Mesodermal cell (in vitro differentiated cells): Measurements from ENCODE around the gene PMFBP1. TPM values are rescaled to one million over a fixed set of nuclear protein-coding genes. Genes with fewer than 3 reads are reported as not detected.

ENCODE experiments used
- H3K27ac ChIP-seq: 2 replicates; pipeline ENCODE4 v1.7.0; 2013; ENCODE audit warnings: mild to moderate bottlenecking, low read depth, low read length, moderate library complexity; ENCODE audit not compliant: severe bottlenecking
- H3K36me3 ChIP-seq: 2 replicates; pipeline ENCODE4 v1.7.1; 2013; ENCODE audit warnings: mild to moderate bottlenecking, low read length, moderate library complexity; ENCODE audit not compliant: control insufficient read depth, insufficient read depth
- H3K4me1 ChIP-seq: one replicate; pipeline ENCODE4 v1.7.1; 2013; ENCODE audit warnings: mild to moderate bottlenecking, low read length; ENCODE audit not compliant: insufficient read depth, control insufficient read depth, poor library complexity, severe bottlenecking
- H3K4me3 ChIP-seq: 2 replicates; pipeline ENCODE4 v1.7.0; 2013; ENCODE audit warnings: low read length, control low read depth, mild to moderate bottlenecking; ENCODE audit not compliant: insufficient read depth, poor library complexity, severe bottlenecking; ENCODE audit errors: extremely low read depth
- H3K9me3 ChIP-seq: 2 replicates; pipeline ENCODE4 v1.7.1; 2013; ENCODE audit warnings: mild to moderate bottlenecking, low read length, moderate library complexity; ENCODE audit not compliant: control insufficient read depth
- WGBS, 2 experiments: methylation state at CpG; one replicate each; pipeline ENCODE4 v1.1.5; 2013; ENCODE audit warnings: missing lambda C conversion rate in 2 of 2; ENCODE audit not compliant: insufficient coverage in 2 of 2; 5-methylcytosine and 5-hydroxymethylcytosine counted together
- polyA plus RNA-seq, 2 experiments: library from polyadenylated mRNA; stranded (reverse); fragments of 50-300 nt; gene quantifications; one replicate each; pipeline ENCODE4 v1.2.3, GENCODE V29; 2013

Gene PMFBP1, protein sequence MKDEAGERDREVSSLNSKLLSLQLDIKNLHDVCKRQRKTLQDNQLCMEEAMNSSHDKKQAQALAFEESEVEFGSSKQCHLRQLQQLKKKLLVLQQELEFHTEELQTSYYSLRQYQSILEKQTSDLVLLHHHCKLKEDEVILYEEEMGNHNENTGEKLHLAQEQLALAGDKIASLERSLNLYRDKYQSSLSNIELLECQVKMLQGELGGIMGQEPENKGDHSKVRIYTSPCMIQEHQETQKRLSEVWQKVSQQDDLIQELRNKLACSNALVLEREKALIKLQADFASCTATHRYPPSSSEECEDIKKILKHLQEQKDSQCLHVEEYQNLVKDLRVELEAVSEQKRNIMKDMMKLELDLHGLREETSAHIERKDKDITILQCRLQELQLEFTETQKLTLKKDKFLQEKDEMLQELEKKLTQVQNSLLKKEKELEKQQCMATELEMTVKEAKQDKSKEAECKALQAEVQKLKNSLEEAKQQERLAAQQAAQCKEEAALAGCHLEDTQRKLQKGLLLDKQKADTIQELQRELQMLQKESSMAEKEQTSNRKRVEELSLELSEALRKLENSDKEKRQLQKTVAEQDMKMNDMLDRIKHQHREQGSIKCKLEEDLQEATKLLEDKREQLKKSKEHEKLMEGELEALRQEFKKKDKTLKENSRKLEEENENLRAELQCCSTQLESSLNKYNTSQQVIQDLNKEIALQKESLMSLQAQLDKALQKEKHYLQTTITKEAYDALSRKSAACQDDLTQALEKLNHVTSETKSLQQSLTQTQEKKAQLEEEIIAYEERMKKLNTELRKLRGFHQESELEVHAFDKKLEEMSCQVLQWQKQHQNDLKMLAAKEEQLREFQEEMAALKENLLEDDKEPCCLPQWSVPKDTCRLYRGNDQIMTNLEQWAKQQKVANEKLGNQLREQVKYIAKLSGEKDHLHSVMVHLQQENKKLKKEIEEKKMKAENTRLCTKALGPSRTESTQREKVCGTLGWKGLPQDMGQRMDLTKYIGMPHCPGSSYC
- 0.59 TPM for polyA plus RNA-seq (2013, experiment 1 of 2)
- polyA plus RNA-seq (2013, experiment 2 of 2) = 0.56 TPM

GRCh38 chr16:72172105-72173034 is at the start of gene PMFBP1:
TSS of gene PMFBP1 (minus strand) at chr16:72172155. CDS start at chr16:72171208, 947 bp downstream.
- Histone ChIP-seq H3K4me1 (peaks cover 5% of the 10 kb centered on the region), H3K36me3 (no peaks in the 10 kb centered on the region), H3K27ac (peak within 1 kb of the TSS; percentile 70), H3K4me3 (no peak within 1 kb of the TSS), H3K9me3 (no peaks in the 10 kb centered on the region)
- 87 to 92% methylated on average over 6 of the region's 11 CpGs for WGBS, 2 experiments

DNA sequence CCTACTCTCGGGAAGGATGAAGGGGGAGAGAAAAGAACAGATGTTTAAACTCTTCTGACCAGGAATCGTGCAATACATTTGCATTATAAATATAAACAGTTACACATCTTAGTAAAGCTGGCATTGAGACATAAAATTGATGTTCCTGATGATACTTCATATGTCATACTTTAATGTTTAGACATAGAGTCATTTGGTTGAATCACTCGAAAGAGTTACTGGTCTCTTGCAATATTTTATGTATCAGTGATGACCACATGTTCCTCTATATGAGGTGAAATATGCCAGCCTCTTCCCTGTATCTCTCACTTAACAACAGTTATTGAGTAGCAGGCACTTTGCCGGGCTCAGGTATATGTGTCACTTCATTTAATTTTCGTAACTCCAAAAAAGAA is 49.7 kb upstream of the PMFBP1 start:
- no peaks in the 10 kb centered on the region for H3K9me3 ChIP-seq
- no peaks in the 10 kb centered on the region for H3K4me1 ChIP-seq
- H3K36me3 ChIP-seq = no peaks in the 10 kb centered on the region
- H3K4me3 ChIP-seq = no peak overlapping the region
- no peak overlapping the region for H3K27ac ChIP-seq
- WGBS, 2 experiments = 80 to 83% methylated on average over 1 of the region's 5 CpGs

- WGBS, 2 experiments = 81 to 87% methylated on average over 3 to 6 of the region's 10 CpGs
- H3K27ac ChIP-seq = no peak overlapping the region
- no peaks in the 10 kb centered on the region for H3K36me3 ChIP-seq
- H3K4me1 ChIP-seq = no peaks in the 10 kb centered on the region
- no peaks in the 10 kb centered on the region for H3K9me3 ChIP-seq
- H3K4me3 ChIP-seq = no peak overlapping the region
Measured at GRCh38 chr16:72220875-72221629, 49.1 kb upstream of the PMFBP1 start.

DNA sequence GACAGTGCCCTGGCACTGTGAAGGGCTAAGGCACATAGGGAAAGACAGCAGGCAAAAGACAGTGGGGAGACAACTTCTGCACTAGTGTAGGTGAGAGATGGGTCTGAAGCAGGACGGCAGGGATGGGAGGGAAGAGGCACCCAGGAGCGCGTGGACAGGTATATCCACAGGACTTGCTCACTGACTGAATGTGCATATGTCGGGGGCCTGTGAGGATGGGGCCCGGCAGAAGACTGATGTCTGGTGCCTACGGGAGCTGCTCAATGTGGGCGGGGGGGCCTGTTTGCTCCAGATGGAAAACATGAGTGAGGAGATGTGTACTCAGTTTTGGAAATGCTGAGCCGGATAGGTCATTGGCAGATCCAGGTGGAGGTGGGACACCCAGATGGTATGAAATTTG is 47.3 kb upstream of the PMFBP1 start:
- no peak overlapping the region for H3K27ac ChIP-seq
- no peaks in the 10 kb centered on the region for H3K36me3 ChIP-seq
- no peak overlapping the region for H3K4me3 ChIP-seq
- no peaks in the 10 kb centered on the region for H3K4me1 ChIP-seq
- 94 to 98% methylated on average over 8 of the region's 8 CpGs for WGBS, 2 experiments
- H3K9me3 ChIP-seq = no peaks in the 10 kb centered on the region

DNA sequence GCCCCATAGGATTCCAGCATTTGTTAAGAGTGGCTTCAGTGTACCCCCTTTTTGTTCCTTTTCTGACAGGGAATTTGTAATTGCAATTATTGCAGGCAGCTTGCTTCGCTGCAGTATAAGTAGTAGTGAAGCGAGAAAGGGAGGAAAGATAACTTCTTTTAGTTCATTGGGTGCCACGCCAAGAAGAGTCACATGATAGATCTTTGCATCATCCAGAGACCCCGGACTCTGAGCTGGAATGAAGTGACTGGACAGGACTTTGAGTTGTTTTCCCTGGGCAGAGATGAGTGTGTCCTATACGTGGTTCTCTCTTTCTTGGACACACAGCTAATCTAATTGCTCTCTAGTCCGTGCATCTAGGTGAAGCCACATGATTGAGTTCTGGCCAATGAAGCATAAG is 44.8 kb upstream of the PMFBP1 start:
- 95 to 96% methylated on average over 4 to 5 of the region's 6 CpGs for WGBS, 2 experiments
- Histone ChIP-seq H3K4me3 (no peak overlapping the region), H3K9me3 (no peaks in the 10 kb centered on the region), H3K27ac (no peak overlapping the region), H3K4me1 (no peaks in the 10 kb centered on the region), H3K36me3 (no peaks in the 10 kb centered on the region)

DNA sequence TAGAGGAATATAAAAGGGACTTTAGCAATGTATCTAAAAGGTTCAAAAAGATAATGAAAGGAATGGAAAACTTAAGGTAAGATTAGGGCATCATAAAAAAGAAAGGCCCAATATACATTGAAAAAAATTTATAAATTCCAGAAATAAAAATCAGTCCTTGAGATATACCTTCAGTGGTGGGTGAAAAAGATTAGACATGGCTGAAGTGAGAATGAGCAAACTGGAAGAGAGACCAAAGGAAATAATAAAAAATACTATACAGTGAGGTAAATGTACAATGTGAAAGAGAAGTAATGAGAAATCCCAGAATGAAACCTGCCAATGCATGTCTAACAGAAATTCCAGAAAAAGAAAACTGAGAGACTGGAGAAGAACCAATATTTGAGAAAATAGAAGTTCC is 42.9 kb upstream of the PMFBP1 start:
- H3K27ac ChIP-seq = no peak overlapping the region
- H3K9me3 ChIP-seq = no peaks in the 10 kb centered on the region
- no peaks in the 10 kb centered on the region for H3K36me3 ChIP-seq
- no peak overlapping the region for H3K4me3 ChIP-seq
- no peaks in the 10 kb centered on the region for H3K4me1 ChIP-seq

DNA sequence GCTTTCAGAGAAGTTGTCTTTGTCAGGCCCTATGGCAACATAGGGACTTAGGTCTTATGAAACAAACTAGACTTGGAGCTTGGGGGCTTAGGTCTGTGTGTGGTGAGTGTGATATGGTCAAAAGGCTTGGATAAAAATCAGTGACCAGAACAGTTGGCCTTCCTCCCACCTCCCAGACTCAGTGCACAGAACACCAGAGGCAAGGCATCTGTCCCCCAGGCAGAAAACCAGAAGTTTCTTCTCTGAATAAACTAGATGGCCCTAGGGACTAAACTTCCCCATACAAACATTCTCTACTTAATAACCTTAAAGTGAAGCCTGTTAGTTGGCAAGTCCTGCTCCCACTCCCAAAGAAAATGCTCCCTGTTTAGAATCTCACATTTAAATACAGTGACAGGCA is 39.2 kb upstream of the PMFBP1 start:
- H3K4me1 ChIP-seq = no peaks in the 10 kb centered on the region
- no peak overlapping the region for H3K27ac ChIP-seq
- H3K36me3 ChIP-seq = no peaks in the 10 kb centered on the region
- H3K9me3 ChIP-seq = no peaks in the 10 kb centered on the region
- H3K4me3 ChIP-seq = no peak overlapping the region

DNA sequence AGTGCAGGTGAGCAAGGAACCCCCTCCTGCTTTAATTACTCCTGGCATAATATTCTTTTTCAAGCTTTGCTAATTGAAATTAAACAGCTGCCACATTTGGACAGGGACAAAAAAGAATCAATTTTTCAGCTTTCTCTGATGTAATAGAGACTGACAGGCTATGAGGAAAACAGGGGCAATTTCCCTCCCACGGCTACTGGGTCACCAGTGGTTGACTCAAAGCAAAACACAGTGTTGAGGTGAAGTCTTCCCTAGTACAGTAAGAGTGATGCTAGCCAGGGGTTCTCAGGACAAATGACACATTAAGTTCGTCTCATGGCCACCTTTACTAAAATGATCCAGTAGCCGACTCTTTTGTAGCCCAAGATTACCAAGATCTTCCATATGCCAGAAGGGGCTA is 38.6 kb upstream of the PMFBP1 start:
- H3K4me1 ChIP-seq = no peaks in the 10 kb centered on the region
- H3K4me3 ChIP-seq = no peak overlapping the region
- H3K36me3 ChIP-seq = no peaks in the 10 kb centered on the region
- 92 to 100% methylated on average over 1 to 3 of the region's 3 CpGs for WGBS, 2 experiments
- H3K27ac ChIP-seq = no peak overlapping the region
- H3K9me3 ChIP-seq = no peaks in the 10 kb centered on the region

GRCh38 chr16:72210072-72210471 is 38.1 kb upstream of the PMFBP1 start:
- Histone ChIP-seq H3K4me3 (no peak overlapping the region), H3K36me3 (no peaks in the 10 kb centered on the region)

More at GRCh38 chr16:72210072-72210471, 38.1 kb upstream of the PMFBP1 start:
- WGBS, 2 experiments = 97% methylated on average over 3 of the region's 3 CpGs; no CpG with 5 or more reads in 1 of the 2 experiments
- no peak overlapping the region for H3K27ac ChIP-seq
- no peaks in the 10 kb centered on the region for H3K9me3 ChIP-seq
- no peaks in the 10 kb centered on the region for H3K4me1 ChIP-seq
